CD4-positive, alpha-beta T cell treated with Interleukin-6 for 4 hours (primary cell): ENCODE measurements around the gene ST6GALNAC3.
"Not testable (repeated sequence)": the region's sequence is repeated elsewhere in the genome, so short reads cannot be mapped to it uniquely, and the experiment has no call there.

Experiments
- DNase-seq: peaks from one replicate; pipeline ENCODE4 v3.0.0-alpha.2; 2020; ENCODE audit warnings: mixed read lengths

The ST6GALNAC3 gene

DNA sequence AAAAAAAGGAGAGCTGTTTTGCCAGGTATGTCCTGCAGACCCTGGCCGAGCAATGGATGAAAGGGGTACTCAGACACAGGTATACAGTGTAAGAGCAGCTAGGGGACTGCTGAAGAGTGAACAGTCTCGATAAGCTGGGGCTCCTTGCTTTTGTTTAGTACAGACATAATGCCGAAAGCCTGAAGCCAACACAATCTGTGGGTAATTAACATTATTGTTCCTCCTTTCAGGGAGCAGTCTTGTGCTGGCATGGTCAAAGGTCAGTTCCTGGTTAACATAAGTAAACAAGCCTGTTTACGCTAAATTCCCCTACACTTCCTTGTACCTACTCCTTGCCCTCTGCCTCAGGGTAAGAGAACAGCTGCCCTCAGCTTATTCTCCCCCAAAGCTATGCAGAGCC lies 520.5 kb downstream of the ST6GALNAC3 start:
- DNase-seq = no peak

DNA sequence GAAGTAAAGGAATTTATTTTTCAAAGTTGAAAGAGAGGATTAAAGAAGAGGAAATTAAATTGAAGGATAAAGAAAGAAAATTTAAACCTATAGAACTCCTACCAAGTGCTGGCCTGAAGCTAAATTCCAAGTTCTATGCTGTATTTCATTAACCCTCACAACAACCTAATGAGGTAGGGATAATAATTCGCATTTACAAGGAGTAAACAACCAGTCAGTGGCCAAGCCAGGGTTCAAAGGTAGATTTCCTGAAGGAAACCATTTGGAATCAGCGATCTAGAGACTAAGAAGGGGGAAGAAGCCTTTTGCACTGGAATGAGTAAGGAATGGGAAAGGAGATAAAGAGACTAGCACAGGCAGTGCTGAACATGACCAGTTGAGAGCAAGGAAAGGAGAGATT lies 526.9 kb downstream of the ST6GALNAC3 start:
- DNase-seq = no peak

DNA sequence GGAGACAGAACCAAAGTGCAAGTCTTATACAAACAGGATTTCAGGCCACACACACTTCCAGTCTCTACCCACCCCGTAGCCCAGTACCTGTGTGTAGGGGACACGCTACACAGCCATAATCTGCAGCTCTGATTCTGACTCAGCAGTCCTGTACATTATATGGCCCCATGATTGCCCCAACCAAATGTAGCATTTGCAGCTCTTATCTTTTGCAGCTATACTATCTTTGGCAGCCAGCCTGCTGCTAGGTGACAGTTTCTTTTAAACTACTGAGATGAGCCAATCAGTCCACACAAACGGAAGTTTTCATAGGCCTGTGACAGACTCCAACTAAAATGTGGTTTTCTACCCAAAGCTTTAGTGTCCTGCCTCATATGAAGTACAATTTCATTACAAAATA lies 533.2 kb downstream of the ST6GALNAC3 start:
- DNase-seq = no peak

DNA sequence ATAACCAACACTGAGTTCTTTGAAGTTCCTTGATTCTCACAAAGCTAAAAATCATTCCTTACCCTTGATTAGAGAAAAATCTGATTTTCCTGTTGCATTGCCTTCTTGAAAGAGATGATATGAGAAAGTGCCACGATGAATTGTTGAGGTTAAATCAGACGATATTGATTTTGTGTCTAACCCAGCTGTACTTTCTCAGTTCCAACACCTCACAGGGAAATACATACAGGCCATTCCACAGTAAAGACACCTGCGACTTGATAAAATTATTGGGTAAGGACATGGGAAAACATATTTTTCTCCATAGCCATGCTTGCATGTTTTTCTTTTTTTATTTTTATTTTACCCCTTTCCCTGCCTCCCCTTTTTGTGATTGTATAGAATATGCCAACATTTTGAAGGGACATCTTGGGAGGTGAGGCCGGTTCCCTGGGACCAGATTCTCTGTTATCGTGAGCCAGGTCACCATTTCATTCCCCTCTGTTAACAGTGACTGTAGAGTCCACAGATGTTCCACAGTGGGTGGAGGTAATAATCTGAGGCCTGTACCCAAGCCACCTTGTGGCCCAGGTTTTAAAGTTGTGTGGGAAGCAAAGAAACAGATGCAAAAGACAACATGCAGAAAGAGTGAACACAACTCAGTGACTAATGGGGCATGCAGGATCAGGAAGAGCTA lies 537.4 kb downstream of the ST6GALNAC3 start:
- no peak for DNase-seq

- DNase-seq = no peak
Measured at GRCh38 chr1:76613886-76614285, 539.3 kb downstream of the ST6GALNAC3 start.

DNA sequence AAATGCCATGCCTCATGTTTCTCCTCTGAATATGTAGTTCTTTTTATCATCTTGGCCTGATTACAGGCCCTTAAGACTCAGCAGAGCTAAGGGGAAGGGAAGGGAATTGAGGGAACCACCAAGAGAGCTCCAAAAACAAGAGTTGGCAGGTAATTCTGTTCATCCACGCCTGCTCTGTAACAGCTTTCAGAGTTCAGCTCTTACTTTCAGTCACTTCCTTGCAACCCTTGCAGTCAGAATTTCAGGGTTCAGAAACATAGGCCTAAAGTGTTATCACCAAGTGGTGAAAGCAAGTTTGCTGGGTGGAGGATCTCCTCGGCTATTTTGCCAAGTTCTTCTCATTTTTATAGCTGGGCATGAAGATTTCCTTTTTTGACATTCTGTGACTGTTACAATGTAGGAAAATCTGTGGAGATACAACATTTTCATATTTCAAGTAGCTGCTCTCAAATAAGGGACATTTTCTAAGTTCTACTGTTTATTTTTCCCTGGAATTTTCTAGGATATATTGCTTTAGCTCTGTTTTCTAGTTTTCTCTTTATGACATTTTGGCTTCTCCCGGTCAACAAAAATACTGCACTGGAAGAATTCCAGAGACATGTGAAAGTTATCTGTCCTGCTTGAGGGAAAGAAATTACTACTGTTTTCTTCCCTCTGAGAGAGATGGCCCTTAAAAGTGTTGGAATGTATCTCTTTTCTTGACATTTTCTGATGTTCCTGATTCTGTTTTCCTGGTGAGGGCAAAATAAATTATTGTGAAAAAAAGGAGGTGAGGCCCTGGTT lies 540.9 kb downstream of the ST6GALNAC3 start:
- no peak for DNase-seq

DNA sequence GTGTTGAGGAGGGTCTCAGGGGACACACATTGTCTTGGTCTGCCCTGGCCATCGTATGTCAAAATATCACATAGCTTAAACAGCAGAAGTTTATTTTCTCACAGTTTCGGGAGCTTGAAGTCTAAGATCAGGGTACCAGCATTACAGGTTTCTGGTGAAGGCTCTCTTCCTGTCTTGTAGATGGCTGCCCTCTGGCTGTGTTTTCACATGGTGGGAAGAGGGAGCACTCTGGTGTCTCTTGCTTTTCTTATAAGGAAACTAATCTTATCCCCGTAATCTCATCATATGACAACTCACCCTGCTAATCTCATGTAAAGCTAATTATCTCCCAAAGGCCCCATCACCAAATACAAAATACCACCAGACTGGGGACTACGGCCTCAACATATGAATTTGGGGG lies 545.8 kb downstream of the ST6GALNAC3 start:
- no peak for DNase-seq

- DNase-seq = no peak
Measured at GRCh38 chr1:76622774-76623528, 548.4 kb downstream of the ST6GALNAC3 start.

DNA sequence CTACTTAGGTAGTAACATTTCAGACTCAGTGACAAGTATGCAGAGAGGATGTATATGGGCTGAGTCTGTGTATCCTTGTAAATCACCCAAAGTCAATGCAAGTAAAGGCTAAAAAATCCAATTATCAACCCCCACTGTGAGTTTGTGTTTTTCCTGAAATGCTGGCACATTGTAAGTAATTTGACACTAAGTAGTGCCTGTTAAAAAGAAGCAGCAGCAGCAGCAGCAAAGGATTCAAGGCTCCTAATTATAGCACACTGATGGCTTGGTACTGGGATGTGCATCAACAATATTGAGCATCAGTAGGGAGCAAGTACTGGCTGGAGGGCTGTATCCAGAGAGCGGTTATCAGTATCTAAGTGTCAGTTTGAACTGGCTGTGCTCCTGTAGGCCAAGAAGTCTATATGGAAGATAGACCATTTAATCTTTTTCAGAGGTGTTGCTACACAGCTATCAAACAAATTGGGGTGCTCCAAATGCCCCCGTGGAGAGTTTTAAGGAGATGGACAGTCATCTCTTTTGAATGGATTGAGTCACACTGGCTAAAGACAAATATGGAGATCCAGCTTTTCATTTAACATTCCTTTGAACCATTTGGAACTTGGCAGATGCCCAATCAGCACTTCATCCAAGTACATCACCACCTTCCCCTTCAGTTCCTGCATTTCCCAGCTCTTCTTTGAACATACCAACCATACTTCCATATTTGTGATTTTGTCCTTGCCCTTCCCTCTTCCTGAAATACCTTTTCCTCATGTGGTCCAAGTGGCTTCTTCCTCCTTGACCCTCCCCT lies 551.5 kb downstream of the ST6GALNAC3 start:
- DNase-seq = no peak

- DNase-seq = no peak
Measured at GRCh38 chr1:76627498-76627897, 553.0 kb downstream of the ST6GALNAC3 start.

GRCh38 chr1:76627901-76628300 lies 553.4 kb downstream of the ST6GALNAC3 start:
- no peak for DNase-seq

- DNase-seq = no peak
Measured at GRCh38 chr1:76632136-76632535, 557.6 kb downstream of the ST6GALNAC3 start.

DNA sequence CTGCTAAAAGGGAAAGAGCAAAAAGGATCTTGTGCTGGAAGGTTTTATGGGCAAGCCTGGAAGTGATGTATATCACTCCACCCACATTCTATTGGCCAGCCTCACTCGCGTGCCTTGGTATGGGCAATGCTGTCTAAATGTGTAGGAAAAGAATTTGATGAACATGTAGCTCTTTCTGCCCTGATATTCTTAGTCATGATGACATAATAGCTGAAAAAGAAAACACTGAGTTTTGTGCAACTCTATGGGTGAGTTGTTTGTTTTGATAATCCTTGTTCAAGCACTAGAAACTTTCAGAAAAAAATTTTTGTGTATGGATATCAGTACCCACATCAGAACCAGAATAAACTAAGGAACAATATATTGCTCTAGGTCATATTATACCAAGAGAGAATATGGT lies 561.2 kb downstream of the ST6GALNAC3 start:
- DNase-seq = no peak

GRCh38 chr1:76639181-76639580 lies 564.6 kb downstream of the ST6GALNAC3 start:
- no peak for DNase-seq

- DNase-seq = no peak
Measured at GRCh38 chr1:76640092-76640491, 565.5 kb downstream of the ST6GALNAC3 start.

DNA sequence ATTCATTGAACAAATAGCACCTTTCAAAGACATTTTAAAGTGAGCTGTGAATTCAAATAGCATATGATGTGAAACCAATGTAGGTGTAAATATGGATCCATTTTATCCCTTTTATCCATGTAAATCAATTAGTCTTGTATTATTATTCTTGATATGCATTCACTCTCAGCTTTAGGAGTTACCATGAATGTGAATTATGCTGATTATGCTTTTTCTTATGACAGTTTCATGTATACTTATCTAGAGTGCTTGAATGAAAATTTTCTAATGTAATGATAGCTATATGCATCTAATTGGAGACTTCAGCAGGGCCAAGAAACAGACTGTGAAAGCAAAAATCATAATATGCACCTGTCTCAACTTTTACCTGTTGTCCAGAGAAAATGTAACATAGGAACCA lies 566.2 kb downstream of the ST6GALNAC3 start:
- no peak for DNase-seq

DNA sequence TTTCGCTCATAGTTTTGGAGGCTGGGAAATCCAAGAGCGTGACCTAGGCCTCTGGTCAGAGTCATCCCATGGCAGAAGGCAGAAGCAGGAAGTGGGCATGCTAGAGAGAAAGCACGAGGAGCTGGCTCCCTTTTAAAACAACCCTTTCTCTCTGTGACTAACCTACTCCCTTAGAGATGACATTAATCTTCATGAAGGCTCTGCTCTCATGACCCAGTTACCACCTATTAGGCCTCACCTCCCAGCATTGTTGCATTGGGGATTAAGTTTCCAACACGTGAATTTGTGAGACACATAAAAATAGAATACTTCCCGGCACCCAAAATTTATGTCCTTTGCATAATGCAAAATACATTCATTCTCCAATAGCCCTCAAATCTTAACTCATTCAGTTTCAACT lies 569.6 kb downstream of the ST6GALNAC3 start:
- no peak for DNase-seq

DNA sequence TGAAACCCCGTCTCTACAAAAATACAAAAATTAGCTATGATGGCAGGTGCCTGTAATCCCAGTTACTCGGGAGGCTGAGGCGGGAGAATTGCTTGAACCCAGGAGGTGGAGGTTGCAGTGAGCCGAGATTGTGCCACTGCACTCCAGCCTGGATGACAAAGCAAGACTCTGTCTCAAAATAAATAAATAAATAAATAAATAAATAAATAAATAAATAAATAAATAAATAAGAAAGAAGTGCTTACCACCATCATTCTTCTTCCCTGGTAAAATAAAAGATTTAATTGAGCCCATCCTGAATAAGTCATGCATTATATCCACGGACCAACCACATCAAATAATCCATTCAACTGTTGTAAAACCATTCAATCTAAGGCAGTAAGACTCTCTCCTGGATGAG lies 578.3 kb downstream of the ST6GALNAC3 start:
- DNase-seq = not testable (repeated sequence)

DNA sequence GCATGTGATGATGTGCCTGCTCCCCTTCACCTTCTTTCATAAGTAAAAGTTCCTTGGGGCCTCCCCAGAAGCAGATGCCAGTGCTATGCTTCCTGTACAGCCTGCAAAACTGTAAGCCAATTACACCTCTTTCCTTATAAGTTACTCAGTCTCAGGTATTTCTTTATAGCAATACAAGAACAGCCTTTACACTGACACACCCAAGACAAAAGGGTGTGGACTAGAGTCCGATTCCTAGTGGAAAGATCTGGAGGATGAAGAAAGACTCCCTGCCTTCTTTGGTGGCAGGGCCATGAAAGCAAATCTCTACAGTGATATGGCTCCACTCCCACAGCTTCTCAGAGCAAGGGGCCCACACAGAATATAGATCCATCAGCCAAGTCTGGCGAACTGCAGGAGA lies 583.1 kb downstream of the ST6GALNAC3 start:
- no peak for DNase-seq

DNA sequence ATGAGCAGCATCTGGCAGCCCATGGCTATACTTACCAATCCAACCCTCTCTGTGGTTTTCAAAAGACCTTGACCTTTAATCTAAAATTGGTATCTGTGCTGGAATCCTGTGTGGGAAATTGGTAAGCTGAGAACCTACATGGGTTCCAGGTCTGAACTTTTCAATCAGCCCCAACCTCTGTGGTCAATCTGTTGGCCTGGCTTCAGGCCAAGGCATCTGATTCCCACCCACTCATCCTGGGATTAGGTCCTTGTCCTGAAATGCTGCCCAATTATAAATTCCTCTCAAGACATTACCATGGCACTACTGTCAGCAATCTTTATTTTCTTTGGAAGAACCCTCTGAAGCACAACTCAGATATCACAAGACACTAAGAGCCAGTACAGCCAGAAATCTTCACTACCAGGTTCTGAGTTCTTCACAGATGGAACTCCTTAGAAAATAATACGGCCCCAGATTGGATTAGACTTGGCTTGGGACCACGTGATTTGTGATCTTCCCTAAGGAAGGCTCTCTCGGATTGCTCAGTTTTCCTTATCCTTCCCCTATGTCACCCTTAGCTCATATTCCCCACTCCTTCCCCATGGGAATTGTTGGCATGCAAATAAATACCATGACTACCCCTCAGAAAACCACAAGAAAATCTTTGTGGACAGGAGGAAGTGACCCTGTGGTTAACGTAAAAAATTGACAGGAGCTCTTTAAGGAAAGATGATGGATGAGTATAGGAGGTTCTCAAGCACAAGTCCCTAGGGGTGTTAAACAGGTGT lies 584.8 kb downstream of the ST6GALNAC3 start:
- no peak for DNase-seq

DNA sequence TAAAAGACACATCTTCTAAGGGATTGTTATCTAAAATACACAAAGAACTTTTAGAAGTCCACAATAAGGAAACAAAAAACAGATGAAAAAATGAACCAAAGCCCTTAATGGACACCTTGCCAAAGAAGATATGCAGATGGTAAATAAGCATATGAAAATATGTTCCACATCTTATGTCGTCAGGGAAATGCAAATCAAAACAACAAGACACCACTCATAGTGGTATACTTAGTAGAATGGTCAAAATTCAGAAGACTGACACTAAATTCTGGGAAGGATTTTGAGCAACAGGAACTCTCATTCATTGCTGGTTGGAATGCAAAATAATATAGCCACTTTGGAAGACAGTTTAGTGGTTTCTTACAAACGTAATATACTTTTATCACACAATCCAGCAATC lies 587.0 kb downstream of the ST6GALNAC3 start:
- no peak for DNase-seq

DNA sequence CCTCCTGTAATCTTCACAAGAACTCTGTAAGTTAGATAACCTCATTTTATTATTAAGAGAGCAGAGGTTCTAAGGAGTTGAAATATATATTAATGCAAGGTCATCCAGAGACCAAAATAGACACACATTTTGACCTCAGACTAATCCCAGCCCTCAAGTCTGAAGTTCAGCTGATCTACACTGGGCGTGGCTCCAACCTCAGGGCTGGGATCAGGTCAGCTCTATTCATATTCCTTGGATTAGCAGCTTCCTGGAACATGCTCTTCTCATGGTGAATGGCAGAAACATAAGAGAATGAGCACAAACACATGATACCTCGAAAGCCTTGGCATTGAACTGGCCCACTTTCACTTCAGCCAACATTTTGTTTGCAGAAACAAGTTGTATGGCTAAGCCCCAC lies 592.0 kb downstream of the ST6GALNAC3 start:
- no peak for DNase-seq
